HG02798 (cell line): Measurements from ENCODE around the gene PTCD1.
"Not testable (repeated sequence)": the region's sequence is repeated elsewhere in the genome, so short reads cannot be mapped to it uniquely, and the experiment has no call there.

Source experiments
- ATAC-seq: cut with Tn5 transposase; IDR thresholded peaks from one replicate; pipeline ENCODE4 v1.9.1; 2021; ENCODE audit warnings: mild to moderate bottlenecking; ENCODE audit not compliant: unreplicated experiment, poor library complexity

PTCD1 gene

DNA sequence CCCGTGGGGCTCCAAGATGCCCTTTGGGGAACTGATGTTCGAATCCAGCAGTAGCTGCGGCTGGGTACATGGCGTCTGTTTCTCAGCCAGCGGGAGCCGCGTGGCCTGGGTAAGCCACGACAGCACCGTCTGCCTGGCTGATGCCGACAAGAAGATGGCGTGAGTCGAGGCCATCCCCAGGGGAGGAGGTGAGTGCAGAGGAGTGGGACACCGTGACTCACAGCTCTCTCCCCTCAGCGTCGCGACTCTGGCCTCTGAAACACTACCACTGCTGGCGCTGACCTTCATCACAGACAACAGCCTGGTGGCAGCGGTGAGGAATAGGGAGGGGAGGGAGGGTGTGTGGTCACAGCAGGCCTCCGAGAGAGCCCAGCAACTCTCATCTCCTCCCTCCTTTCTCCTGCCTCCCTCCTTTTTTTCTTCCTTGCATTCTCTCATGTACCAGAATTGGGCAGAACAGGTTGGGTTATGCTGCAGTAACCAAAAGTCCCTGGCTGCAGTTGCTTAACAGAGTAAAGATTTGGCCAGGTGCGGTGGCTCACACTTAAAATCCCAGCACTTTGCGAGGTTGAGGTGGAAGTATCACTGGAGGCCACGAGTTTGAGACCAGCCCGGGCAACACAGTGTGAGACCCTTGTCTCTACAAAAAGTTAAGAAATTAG is 47.5 kb downstream of the PTCD1 start:
- ATAC-seq = no peak

DNA sequence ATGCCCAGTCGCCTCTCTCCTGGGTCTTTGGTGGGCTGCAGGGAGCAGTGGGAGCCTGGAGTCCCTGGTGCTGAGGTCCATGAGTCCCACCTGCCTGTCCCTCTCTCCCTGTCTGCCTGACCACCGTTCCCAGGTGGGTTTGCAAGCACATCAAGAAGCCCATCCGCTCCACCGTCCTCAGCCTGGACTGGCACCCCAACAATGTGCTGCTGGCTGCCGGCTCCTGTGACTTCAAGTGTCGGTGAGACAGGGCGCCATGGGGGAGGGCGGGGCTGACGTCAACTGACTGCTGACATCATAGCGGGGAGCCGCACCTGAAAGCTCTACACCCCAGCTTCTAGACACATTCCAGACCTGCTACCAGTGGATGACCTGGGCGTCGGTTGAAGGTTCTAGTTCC is 48.8 kb downstream of the PTCD1 start:
- no peak for ATAC-seq

DNA sequence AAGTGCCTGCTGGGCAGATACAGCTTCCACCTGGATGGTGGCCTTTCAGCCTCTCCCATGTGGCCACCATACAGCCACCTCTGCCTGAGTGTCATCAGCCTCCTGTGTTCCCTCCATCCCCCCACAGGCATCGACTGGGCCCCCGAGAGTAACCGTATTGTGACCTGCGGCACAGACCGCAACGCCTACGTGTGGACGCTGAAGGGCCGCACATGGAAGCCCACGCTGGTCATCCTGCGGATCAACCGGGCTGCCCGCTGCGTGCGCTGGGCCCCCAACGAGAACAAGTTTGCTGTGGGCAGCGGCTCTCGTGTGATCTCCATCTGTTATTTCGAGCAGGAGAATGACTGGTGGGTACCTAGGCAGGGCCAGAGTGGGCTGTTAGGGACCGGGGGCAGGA is 50.7 kb downstream of the PTCD1 start:
- ATAC-seq = no peak

DNA sequence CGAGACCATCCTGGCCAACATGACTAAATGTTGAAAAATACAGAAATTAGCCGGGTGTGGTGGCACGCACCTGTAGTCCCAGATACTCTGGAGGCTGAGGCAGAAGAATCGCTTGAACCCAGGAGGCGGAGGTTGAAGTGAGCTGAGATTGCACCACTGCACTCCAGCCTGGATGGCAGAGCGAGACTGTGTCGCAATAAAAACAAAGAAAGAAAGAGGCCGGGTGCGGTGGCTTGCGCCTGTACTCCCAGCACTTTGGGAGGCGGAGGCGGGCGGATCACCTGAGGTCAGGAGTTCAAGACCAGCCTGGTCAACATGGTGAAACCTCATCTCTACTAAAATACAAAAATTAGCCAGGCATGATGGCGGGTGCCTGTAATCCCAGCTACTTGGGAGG is 51.4 kb downstream of the PTCD1 start:
- ATAC-seq = not testable (repeated sequence)

DNA sequence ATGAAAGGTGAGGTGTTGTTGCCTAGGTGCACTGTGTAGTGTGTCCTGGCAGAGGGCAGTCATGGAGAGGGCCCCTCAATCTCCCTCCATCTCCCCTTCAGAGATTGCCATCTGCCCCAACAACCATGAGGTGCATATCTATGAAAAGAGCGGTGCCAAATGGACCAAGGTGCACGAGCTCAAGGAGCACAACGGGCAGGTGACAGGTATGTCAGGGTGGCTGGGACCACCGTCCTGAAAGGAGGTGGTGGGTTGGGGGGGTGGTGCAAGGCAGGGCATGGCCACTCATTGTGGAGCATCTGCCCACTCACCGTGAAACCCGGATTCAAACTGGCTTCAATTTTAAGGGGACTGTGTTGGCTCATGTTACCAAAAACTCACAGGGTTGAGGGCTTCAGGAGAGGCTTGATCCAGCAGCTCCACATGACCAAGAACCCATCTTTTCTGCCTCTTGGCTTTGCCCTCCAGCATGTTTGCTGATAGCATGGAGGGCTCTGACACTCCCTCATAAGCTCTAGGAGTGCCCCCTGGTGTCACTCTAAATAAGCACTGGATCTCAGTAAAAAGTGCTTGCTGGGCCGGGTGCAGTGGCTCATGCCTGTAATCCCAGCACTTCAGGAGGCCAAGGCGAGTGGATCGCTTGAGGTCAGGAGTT is 51.9 kb downstream of the PTCD1 start:
- peak; percentile 32 for ATAC-seq

DNA sequence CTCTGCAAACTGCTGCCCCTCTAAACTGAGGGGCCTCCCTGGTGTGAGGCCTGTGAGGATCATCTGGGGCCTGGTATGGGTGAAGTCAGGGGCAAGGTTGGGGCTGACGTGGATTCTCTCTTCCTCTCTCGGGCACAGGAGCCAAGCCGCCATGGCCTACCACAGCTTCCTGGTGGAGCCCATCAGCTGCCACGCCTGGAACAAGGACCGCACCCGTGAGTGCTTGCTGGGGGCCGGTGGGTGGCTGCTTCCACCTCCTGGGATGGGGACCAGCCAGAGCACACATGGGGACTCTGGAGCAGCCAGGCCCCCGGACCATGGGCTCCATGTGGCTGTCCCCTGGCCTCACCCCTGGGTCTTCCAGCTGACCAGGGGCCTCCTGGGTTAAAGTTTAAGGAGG is 53.0 kb downstream of the PTCD1 start:
- ATAC-seq = no peak

DNA sequence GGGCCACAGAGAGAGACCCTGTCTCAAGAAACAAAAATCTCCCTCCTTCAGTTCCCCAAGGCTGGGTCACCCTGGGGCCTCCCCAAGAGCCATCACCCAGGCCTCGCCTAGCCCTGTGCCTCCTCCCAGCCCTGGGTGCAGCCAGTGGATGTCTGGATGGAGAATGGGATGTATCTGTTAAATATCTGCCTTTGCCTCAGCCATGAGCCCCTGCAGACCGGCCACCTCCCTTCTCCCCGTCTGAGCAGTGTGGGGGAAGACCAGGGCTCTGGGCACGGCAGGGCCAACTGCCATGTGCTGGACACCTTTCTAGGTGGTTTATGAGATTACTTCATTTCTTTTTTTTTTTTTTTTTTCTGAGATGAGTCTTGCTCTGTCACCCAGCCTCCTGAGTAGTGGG is 54.1 kb downstream of the PTCD1 start:
- no peak for ATAC-seq

DNA sequence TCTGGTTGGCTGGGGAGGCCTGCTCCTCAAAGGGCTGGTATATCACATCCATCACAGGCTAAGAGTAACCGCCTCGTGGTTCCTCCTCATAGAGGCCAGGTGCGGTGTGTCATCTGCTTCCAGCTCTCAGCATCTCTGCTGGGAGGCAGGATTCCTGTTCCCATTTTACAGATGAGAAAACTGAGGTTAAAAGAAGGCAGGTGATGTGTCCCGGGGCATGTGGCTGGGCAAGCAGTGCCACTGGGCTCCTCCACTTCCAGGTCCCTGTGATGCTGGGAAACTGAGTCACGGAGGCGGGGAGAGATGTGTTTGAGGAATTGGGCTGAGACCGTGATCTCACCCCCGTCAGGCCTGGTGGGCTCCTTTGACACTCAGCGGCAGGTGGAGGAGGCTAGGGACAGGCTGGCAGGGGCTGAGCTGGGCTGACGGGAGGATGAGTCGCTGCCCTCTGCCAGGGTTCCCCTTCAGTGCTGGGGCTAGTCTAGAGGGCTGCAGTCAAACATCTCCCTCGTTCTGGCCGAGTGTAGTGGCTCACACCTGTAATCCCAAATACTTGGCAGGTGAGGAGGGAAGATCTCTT is 54.7 kb downstream of the PTCD1 start:
- no peak for ATAC-seq

DNA sequence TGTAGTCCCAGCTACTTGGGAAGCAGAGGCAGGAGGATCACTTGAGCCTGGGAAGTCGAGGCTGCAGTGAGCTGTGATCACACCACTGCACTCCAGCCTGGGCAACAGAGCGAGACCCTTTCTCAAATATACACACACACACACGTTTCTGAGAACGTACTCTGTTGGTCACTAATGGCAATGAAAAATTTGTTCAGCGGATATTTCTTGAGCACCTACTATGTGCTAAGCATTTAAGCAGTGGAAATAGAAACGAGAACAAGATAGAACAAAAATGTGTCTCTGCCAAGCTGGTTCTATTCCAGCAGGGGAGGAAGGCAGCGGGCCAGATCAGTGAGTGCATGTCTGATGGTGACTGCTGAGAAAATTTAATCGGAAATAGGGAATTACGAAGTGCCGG is 55.4 kb downstream of the PTCD1 start:
- ATAC-seq = no peak

DNA sequence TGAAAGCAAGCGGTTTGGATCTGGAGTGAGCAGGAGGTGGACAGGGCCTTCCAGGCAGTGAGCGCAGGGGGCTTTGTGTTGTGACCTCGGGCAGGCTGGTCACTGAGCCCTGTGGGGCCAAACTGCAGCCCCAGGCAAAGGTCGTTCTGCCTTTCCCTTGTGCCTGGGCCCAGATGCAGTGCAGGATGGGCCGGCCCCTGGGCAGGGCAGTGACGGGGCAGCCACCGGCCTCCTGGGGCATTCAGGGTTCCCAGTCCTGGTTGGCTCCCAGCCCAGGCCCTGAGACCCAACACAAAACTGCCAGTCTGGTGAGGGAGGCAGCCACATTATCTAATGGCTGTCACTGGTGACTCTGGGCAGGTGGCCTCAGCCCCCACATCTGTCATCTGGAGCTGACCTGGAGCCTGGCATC is 56.9 kb downstream of the PTCD1 start:
- ATAC-seq = no peak

DNA sequence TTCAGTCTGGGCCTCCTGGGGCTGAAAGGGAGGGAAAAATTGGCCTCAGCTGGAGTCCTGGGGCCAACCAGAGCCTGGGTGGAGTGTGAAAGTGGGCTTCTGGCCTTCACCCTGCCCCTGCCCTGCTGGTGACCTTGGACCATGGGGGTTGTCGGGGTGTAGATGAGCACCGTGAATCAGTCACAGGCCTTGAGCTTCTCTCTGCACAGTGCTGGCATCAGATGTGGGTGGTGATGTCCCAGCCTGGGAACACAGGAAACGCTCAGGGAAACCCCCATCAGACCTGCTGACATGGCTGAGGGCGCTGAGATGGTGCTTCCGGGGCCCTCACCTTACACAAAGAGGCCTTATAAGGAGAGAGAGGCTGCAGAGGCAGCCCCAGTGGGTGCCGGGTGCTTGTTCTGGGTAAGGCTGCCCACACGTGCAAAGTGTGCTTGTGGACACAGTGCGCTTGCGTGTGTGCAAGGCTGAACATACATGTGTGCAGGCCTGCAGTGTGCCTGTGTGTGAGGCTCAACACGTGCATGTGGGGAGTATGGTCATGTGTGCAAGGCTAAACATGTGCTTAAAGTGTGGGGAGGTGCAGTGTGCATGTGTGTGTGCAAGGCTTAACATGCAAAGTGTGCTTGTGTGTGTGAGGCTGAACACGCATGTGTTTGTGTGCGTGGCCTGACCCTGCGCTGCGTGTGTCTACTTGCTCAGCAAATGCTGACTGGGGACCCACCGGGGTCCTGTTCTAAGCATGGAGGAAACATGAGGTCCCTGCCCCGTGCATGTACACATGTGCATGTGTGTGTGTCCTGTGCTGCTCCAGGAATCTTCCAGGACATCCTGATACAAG is 57.6 kb downstream of the PTCD1 start:
- ATAC-seq = peak; percentile 82

DNA sequence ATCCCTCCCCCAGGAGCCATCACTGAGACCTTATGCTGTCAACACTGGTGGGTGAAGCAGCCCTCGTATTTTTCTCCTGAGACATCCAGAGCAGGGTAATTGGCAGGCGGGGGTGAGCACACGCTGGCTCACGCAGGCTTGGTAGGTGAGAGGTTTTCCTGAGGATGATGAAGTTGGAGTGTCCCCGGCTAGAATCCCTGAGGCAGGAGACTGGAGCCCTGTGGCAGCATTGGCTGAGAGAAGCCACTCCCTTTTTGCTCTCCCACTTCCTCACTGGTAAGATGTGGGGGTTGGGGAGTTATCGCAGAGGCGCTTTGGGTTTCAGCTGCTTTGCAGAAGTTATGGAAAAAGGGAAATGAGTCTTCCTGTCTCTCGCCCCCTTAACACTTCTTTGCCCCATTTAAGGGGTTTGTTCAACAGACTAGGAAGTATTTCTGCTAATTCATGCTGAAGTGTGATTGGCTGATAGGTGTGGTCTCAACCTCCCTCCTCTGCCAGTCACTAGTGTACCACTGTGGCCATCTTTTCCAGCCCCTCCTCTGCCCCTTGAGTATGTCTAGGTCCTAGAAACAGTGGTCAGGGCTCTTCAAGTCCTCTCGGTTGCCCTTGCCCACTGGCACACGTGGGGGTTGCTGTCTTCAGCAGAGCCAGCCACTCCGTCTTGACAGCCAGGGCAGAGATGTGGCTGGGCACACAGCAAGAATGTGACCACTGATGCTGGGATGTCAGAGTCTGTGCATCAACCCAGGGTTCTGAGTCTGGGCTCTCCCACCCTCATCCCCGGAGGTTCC is 58.4 kb downstream of the PTCD1 start:
- peak; percentile 36 for ATAC-seq

DNA sequence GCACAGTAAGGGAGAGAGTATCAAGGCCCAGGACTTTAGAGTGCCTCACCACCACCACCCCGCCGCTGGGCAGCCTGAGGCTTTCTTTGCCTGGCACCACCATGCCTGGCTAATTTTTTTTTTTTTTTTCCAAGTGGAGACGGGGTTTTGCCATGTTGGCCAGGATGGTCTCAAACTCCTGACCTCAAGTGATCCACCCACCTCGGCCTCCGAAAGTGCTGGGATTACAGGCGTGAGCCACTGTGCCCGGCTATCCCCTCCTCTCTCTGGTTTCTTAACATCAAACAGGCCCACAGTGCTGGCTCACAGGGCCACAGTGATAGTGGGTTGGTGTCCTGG is 58.9 kb downstream of the PTCD1 start:
- ATAC-seq = not testable (repeated sequence)

DNA sequence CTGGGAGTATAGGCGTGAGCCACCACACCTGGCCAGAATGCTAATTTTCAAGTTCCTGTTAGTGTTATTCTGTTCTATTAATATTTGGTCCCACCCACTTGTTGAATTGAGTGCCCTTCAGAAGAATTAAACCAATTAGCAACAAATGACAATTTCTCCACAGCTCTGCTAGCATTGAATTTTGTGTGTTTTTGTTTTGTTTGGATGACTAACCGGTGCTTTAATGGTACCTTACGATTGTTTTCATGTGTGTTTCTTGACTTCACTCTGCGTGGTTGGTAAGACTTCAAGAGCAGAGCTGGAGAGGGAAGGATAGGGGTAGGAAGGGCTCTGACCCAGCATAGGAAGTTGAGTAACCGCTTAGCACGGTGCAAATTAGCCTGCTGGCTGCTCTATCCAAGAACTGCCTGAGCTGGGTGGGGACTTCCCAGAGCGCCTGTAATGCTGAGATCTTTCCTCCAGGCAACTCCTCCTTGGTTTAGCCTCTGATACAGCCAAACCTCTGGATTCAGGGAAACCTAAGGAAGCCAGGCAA is 59.5 kb downstream of the PTCD1 start:
- ATAC-seq = no peak

DNA sequence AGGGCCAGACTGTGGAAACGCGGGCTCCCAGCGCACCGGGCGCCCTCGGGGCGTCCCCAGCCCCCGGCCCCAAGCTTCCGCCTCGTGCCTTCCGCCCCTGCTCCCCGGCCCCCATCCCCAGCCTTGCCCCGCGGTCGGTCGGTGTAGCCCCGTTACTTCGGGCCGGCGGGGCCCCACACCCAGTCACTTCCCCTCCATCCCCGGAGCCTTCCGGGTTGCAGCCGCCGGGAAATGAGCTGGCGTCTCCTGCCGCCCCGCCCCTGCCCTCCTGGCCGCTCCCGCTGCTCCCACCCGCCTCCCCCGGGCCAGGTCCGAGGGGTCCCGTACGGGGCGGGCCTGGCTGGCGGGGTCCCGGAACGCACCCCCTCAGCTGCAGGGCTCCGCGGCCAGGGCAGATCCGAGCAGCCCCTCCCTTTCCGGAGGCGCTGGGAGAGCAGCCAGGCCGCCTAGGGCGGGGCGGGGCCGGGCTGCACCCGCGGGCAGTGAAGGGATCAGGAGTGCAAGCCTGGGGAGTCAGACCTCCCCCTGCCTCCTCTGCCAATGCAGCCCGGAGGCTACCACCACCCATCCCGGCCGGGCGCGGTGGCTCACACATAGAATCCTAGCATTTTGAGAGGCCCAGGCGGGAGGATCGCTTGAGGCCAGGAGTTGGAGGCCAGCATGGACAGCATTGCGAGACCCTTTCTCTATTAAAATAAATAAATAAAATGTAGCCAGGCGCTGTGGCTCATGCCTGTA is 63.4 kb downstream of the PTCD1 start:
- ATAC-seq = peak; percentile 54

DNA sequence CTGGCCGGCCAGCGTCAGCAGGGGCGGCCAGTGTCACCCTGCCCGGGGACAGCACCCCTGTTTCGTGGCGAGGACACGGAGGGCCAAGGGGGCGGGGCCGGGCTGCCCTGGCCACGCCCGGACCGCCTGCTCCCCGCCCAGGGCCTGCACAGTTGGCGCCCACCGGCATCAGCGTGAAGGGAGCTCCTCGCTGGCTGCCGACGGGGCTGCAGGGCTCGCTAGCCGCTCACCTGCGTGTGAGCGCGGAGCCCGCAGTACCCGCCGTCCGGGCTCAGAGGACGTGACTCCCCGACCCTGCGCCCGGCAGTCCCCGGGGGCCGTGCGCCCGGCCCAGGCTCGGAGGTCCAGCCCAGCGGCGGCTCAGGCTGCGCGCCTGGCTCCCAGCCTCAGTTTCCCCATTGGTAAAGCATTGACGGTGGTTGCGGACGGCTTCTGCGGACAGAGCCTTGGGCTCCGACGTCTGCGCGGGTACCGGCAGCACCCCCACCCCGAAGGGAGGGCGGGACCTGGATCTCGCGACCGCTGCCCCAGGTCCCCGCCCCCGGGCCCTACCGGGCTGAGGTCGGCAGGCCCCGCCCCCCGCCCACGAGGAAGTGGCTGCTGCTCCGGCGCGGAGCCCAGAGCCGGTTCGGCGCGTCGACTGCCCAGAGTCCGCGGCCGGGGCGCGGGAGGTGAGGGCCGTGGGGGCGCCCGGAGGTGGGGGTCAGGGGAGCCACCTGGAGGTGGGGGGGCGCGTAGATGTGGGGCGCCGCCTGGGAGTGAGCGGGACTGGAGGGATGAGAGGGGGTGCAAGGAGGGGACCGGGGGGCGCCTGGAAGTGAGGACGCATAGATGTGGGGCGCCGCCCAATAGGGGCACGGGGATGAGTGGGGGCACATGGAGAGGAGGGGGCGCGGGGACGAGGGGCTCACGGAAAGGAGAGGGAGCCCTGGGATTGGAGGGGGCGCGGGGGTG is 64.2 kb downstream of the PTCD1 start, which contains the start of gene ARPC1B:
ARPC1B (plus strand) TSS at position 620 of the 954 bp plus-strand sequence. CDS start 10,985 bp downstream, outside the sequence.
- ATAC-seq = peak; percentile 69

DNA sequence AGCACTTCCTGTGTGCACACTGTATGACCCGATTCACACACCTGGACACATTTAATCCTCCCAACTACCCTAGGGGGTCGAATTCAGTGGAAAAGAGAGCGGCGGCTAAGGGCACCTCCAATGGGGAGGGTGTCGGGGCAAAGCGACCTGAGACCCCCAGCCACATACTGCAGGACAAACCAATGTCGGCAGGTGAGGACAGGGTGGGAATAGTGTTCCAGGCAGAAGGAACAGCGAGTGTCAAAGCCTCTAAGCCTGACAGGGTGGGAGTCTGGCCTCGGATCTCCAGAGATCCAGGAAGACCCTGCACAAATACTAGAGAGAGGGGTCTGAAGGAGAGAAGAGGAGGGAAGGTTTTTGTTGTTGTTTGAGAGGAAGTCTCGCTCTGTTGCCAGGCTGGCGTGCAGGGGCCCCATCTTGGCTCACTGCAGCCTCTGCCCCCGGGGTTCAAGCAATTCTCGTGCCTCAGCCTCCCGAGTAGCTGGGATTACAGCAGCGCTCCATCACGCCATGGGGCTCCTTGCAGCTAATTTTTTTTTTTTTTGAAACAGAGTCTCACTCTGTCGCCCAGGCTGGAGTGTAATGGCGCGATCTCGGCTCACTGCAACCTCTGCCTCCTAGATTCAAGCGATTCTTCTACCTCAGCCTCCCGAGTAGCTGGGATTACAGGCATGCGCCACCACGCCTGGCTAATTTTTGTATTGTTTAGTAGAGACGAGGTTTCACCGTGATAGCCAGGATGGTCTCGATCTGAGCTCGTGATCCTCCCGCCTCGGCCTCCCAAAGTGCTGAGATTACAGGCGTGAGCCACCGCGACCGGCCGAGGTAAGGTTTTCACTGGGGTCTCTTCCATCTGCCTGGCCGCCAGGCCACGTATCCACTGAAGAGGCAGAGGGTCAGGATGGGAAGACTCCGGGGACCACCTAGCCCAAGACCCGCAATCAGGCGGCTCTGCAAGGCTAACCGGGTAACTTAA is 65.2 kb downstream of the PTCD1 start:
- ATAC-seq = no peak
